Keratinocyte (primary cell): ENCODE results near the gene BATF.

ENCODE experiments used
- CTCF ChIP-seq, 3 experiments: IDR thresholded peaks in 1 of 3; conservative IDR thresholded peaks in 1 of 3; optimal IDR thresholded peaks in 1 of 3; 2 replicates in 2 of 3; 3 replicates in 1 of 3; pipeline versions ENCODE3 to v1.5.1; 2011; ENCODE audit warnings: low read length in 3 of 3, mild to moderate bottlenecking in 3 of 3, moderate library complexity in 2 of 3, control low read depth in 1 of 3, inconsistent platforms in 1 of 3; ENCODE audit not compliant: insufficient read depth in 2 of 3; ENCODE audit errors: extremely low read depth in 1 of 3
- EZH2 ChIP-seq: IDR thresholded peaks from one replicate; pipeline ENCODE4 v1.6.1; 2012; ENCODE audit warnings: inconsistent platforms, mild to moderate bottlenecking, low read length, moderate library complexity

GRCh38 chr14:75513911-75514672 lies 8.2 kb upstream of the BATF start:
- TF ChIP-seq CTCF (optimal IDR thresholded peaks at IDR 0.05 in 1 of 3, IDR thresholded peaks at IDR 0.05 in 1 of 3, conservative IDR thresholded peaks at IDR 0.05 in 1 of 3; ENCODE audit: extremely low read depth in 1 of 3, insufficient read depth in 2 of 3, low read length in 3 of 3) (no peak), EZH2 (no peak)
